Stimulated activated CD8-positive, alpha-beta memory T cell treated with anti-CD3 and anti-CD28 coated beads, Interleukin-2, amount 100 ng/mL, for 1 hour (primary cell): ENCODE measurements around the gene EMX1.

Experiments used
- DNase-seq, 2 donors: peaks; one replicate each; pipeline ENCODE4 v3.0.0-alpha.2; 2020; ENCODE audit warnings: low read depth in 2 of 2

Gene EMX1

DNA sequence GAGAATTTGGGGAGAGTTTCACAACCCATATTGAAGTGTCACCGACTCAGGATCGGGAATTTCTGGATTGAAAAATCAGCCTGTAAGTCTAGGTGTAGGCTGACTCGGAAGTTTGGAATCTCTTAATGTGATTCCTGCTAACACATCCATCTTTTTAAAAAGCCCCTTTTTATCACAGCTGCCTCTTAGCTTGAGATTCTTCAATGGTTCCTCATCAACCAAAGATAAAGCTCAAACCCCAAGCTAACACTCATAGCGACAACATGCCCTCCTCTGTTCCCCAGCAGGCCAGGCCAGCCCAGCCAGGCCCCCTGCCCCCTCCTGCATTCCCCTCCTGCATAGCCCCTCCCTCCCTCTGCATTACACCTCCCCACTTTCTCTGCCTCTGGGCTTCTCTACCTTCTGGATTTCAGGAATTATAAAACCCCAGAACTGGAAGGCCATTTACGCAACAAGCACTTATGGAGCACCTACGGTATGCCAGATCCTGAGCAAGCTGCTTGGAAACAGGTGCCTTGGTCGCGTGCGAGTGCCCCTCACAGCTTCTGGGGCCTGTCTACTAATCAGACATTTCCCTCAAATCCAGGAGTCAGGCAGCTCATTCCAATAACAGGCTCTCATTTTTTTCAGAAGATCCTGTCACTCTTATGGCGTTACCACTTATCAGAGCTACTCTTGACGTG lies 63.4 kb downstream of the EMX1 start:
- DNase-seq: no peak

DNA sequence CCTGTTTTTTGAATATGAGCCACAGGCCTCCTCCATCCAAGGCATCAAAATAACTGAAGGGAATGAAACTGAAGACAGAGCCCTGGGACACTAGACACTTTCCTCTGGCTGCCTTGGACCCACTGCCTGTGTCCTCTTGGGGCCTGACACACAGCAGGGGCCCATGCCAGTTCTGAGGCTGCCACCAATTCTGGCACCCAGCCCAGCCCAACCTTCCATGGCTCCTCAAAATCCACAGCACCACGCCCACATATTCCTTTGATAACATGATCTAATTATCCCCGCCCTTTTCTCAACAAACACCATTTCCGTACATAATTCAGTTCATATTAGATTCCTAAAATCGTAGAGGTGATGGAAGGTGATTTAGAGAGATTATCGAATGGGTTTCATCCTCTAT lies 64.2 kb downstream of the EMX1 start:
- no peak for DNase-seq

DNA sequence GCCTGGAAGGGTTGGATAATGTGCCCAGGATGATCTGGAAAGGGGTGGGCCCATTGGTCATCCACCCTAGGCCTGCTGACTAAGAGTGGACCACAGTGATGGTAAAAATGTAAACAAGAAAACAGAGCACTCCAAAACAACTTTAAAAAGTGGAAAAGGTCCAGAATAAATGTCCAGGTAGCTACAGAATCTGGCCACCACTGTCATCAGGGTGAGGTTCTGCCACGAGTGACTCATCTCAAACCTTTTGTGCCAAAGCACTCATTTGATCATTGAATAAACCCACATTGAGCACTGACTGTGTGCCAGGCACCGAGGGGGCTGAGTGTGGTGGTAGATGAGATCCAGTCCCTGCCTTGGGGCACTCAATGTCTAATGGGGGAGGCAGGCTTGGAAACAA lies 64.9 kb downstream of the EMX1 start:
- no peak for DNase-seq

GRCh38 chr2:72982781-72983499 lies 65.6 kb downstream of the EMX1 start:
- DNase-seq: no peak

DNA sequence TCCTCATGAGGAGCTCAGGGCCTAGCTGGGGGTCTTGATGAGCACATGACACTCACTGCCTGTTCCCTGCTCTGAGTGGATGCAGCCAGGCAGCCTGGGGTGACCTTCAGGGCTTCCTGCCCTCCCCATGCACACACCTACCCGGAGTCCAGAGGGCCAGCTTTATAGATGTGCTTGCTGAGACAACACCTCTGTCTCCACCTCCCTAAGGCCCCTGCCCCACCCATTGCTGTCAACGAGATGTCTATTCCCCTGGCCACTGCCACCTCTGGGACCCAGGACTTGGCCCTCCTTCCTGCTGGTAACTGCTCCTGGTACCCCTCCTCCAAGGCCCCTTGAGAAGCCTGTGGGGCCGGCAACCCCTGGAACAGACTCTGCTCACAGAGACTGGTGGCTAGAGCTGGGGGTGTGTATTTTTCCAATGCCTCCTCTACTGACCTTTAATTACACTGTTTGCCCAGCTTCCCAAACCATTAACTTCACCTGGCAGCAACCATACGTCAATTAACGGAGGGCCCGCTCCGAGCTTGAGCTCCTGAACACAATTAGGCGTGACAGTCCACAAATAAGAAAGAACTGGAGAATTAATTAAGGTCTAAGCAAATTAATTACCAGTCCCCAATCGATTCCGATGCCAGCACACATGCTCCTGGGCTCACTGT lies 66.3 kb downstream of the EMX1 start:
- no peak for DNase-seq

DNA sequence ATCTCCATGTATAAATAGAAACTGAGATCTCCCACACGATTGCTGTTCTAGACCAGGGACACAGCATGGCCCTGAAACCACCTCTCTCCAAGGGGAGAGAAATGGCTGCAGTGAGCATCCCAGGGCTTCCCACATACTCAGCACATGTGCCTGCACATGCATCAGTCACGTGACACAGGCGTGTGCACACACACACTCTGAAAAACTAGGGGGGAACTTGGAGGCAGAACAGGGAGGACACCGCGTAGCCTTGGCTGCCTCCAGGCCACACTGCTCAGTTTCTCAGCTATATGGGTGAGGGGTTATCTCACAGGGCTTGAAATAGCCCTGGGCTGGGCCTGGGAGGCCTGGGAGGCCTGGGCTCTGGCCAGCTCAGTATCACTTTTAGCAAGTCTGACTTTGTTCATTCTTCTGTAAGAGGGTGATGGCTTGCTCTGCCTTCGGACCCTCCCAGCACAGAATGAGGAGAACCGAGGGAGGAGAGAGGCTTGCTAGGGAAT lies 66.9 kb downstream of the EMX1 start:
- DNase-seq: no peak
